Fibroblast of lung (primary cell): ENCODE data around the gene SOX2. TPM values are rescaled to one million over a fixed set of nuclear protein-coding genes. Genes with fewer than 3 reads are reported as not detected.

Experiments used
- DNase-seq, 2 donors: peaks; one replicate each; pipeline versions ENCODE4 v3.0.0 to v3.0.0-alpha.2; 2010; ENCODE audit warnings: low read depth in 2 of 2
- H2AFZ ChIP-seq: 2 replicates; pipeline ENCODE4 v1.5.1; 2012; ENCODE audit warnings: low read length, control low read depth, inconsistent platforms
- H3K27ac ChIP-seq: 2 replicates; pipeline ENCODE4 v1.5.1; 2011; ENCODE audit warnings: low read length, control low read depth; ENCODE audit not compliant: insufficient read depth
- H3K27me3 ChIP-seq: 2 replicates; pipeline ENCODE4 v1.5.1; 2011; ENCODE audit warnings: mild to moderate bottlenecking, low read length; ENCODE audit not compliant: control insufficient read depth, insufficient read depth
- H3K36me3 ChIP-seq: 2 replicates; pipeline ENCODE4 v1.5.1; 2011; ENCODE audit warnings: low read length; ENCODE audit not compliant: control insufficient read depth, insufficient read depth
- H3K4me1 ChIP-seq: 2 replicates; pipeline ENCODE4 v1.5.1; 2011; ENCODE audit warnings: low read length; ENCODE audit not compliant: control insufficient read depth, insufficient read depth; ENCODE audit errors: extremely low read depth
- H3K4me2 ChIP-seq: 2 replicates; pipeline ENCODE4 v1.5.1; 2011; ENCODE audit warnings: low read length, control low read depth; ENCODE audit not compliant: insufficient read depth; ENCODE audit errors: extremely low read depth
- H3K4me3 ChIP-seq, 4 experiments: fragments of 200-600 bp in 1 of 4; sonication (generic) in 1 of 4; replicated peaks in 1 of 4; 2 replicates each; pipeline ENCODE4 v1.5.1; 2011 to 2016; ENCODE audit warnings: low read length in 4 of 4, low read depth in 3 of 4, mild to moderate bottlenecking in 3 of 4, control low read depth in 2 of 4, inconsistent platforms in 1 of 4, mixed read lengths in 1 of 4; ENCODE audit not compliant: insufficient read depth in 1 of 4; ENCODE audit errors: control extremely low read depth in 1 of 4
- H3K79me2 ChIP-seq: 2 replicates; pipeline ENCODE4 v1.5.1; 2012; ENCODE audit warnings: mild to moderate bottlenecking, low read length, inconsistent platforms; ENCODE audit not compliant: control insufficient read depth, insufficient read depth
- H3K9ac ChIP-seq: 2 replicates; pipeline ENCODE4 v1.5.1; 2011; ENCODE audit warnings: mild to moderate bottlenecking, low read length, control low read depth; ENCODE audit not compliant: insufficient read depth
- H3K9me3 ChIP-seq: 2 replicates; pipeline ENCODE4 v1.5.1; 2012; ENCODE audit warnings: low read depth, low read length; ENCODE audit not compliant: control insufficient read depth, insufficient read depth
- H4K20me1 ChIP-seq: 2 replicates; pipeline ENCODE4 v1.5.1; 2011; ENCODE audit warnings: low read length; ENCODE audit not compliant: control insufficient read depth, insufficient read depth; ENCODE audit errors: extremely low read depth
- EZH2 ChIP-seq: IDR thresholded peaks from 2 replicates; pipeline ENCODE4 v1.5.1; 2012; ENCODE audit warnings: low read length, control low read depth, mild to moderate bottlenecking; ENCODE audit errors: missing control alignments
- polyA plus RNA-seq, 2 donors: library from polyadenylated mRNA; depleted of rRNA in 1 of 2; stranded (reverse) in 1 of 2; unstranded in 1 of 2; fragments of >200 nt; gene quantifications; 2 replicates each; pipeline ENCODE4 v1.2.1, GENCODE V29; 2011 to 2012; ENCODE audit warnings: missing spikeins in 1 of 2
- total RNA-seq: library from RNA; depleted of rRNA; stranded (reverse); fragments of >200 nt; gene quantifications from 2 replicates; pipeline ENCODE4 v1.2.1, GENCODE V29; 2014
- TF ChIP-seq, protein P1 (sequence below), 2 donors: IDR thresholded peaks in 1 of 2; conservative IDR thresholded peaks in 1 of 2; 1 replicate in 1 of 2; 2 replicates in 1 of 2; pipeline ENCODE4 v1.5.1; 2011 to 2012; ENCODE audit warnings: low read length in 2 of 2, control low read depth in 1 of 2, inconsistent platforms in 1 of 2, low read depth in 1 of 2, mild to moderate bottlenecking in 1 of 2

Gene SOX2
- total and polyA plus RNA-seq, 2 donors (not counting 1 experiment from before 2014, with no cell fraction given), result not detected

DNA sequence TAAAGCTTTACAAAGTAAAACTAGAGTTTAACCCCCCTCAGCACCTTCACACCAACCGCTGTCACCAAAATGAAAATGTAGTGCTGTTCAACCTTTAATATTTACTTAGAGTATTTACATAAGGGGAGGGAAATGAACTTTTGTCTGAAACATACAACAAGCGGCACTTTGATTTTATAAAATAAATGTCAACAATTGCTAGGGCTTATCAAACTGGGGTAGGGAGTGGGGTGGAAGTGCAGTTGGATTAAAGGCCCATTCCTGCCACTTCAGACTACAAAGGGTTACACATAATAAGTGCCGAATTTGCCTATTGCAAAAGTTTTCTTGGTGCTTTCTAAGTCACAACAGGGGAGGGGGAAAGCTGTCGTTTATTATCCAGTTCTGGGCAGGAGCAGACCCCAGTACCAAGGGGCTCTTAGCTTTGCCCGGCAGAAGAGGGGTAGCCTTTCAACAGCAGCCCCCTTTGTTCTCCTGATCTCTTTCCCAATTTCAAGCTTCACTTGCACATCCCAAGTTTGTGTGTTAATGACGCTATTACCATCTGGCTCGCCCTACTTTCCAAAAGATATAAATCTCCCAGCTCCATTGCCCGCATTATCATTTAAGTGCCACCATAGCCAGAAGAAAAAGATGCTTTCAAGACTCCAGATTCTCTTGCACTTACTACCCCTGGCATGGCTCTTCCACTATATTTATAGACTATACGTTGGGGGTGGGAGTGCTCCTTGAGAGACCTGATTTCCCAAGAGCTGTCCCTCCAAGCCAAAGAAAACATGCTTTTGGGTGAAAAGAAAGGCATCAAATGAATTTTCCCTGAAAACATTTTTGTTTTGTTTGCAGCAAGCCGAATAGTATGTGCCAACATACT lies 17.0 kb downstream of the SOX2 start:
- Histone ChIP-seq H3K4me3 (no peak overlapping the region), H3K27ac (no peak overlapping the region), H3K4me2 (no peak overlapping the region), H4K20me1 (no peaks in the 10 kb centered on the region), H3K4me1 (no peaks in the 10 kb centered on the region), H3K79me2 (no peaks in the 10 kb centered on the region), H2AFZ (no peak overlapping the region), H3K27me3 (peaks cover 35% of the 10 kb centered on the region), H3K36me3 (no peaks in the 10 kb centered on the region), H3K9ac (no peak overlapping the region), H3K9me3 (no peaks in the 10 kb centered on the region)
- TF ChIP-seq, protein P1, sequence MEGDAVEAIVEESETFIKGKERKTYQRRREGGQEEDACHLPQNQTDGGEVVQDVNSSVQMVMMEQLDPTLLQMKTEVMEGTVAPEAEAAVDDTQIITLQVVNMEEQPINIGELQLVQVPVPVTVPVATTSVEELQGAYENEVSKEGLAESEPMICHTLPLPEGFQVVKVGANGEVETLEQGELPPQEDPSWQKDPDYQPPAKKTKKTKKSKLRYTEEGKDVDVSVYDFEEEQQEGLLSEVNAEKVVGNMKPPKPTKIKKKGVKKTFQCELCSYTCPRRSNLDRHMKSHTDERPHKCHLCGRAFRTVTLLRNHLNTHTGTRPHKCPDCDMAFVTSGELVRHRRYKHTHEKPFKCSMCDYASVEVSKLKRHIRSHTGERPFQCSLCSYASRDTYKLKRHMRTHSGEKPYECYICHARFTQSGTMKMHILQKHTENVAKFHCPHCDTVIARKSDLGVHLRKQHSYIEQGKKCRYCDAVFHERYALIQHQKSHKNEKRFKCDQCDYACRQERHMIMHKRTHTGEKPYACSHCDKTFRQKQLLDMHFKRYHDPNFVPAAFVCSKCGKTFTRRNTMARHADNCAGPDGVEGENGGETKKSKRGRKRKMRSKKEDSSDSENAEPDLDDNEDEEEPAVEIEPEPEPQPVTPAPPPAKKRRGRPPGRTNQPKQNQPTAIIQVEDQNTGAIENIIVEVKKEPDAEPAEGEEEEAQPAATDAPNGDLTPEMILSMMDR (conservative IDR thresholded peaks at IDR 0.05 in 1 of 2, IDR thresholded peaks at IDR 0.05 in 1 of 2; ENCODE audit: low read depth in 1 of 2, low read length in 2 of 2), result no peak
- TF ChIP-seq EZH2, result no peak
- DNase-seq, result peak in 1 of 2 donors; percentile 35

DNA sequence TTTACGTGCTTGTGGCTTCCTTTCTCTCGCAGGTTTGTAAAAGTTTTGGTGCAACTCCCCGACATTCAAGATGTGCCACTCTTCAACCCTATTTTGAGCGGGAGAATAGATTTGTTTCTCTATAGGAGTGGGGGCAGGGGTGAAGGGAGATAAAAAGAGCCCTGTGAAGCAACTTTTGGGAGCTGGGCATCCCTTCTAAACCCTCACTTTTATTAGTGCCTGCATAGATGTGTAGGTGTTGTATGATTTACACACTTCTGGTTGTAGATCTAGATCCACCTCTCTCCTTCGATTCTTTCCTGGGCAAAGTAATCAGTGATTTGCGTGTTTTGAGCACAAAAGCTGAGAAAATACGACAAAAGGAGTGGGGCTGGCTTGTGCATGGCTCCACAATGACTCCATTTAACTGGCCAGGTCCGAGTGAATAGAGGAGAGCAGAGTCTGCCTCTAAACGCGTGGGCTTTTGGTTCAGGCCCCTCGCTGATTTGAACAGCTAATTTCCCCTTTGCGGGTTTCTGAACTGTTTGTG lies 17.7 kb downstream of the SOX2 start:
- Histone ChIP-seq H3K27me3 (peaks cover 29% of the 10 kb centered on the region), H3K4me3 (no peak overlapping the region), H3K9ac (no peak overlapping the region), H3K79me2 (no peaks in the 10 kb centered on the region), H4K20me1 (no peaks in the 10 kb centered on the region), H3K4me2 (no peak overlapping the region), H3K27ac (no peak overlapping the region), H3K4me1 (no peaks in the 10 kb centered on the region), H3K9me3 (no peaks in the 10 kb centered on the region), H3K36me3 (no peaks in the 10 kb centered on the region), H2AFZ (no peak overlapping the region)
- no peak for DNase-seq
- TF ChIP-seq, protein P1 (conservative IDR thresholded peaks at IDR 0.05 in 1 of 2, IDR thresholded peaks at IDR 0.05 in 1 of 2; ENCODE audit: low read depth in 1 of 2, low read length in 2 of 2), result no peak
- no peak for TF ChIP-seq EZH2

GRCh38 chr3:181730316-181730715 lies 18.6 kb downstream of the SOX2 start:
- H3K9me3 ChIP-seq, result no peaks in the 10 kb centered on the region
- no peak for TF ChIP-seq EZH2
- TF ChIP-seq, protein P1 (conservative IDR thresholded peaks at IDR 0.05 in 1 of 2, IDR thresholded peaks at IDR 0.05 in 1 of 2; ENCODE audit: low read depth in 1 of 2, low read length in 2 of 2), result no peak
- no peak for DNase-seq
- H3K4me3 ChIP-seq, result no peak overlapping the region
- H3K36me3 ChIP-seq, result no peaks in the 10 kb centered on the region
- H4K20me1 ChIP-seq, result no peaks in the 10 kb centered on the region
- H3K4me2 ChIP-seq, result no peak overlapping the region
- no peak overlapping the region for H3K9ac ChIP-seq
- H3K4me1 ChIP-seq, result no peaks in the 10 kb centered on the region
- H3K27ac ChIP-seq, result no peak overlapping the region
- H3K79me2 ChIP-seq, result no peaks in the 10 kb centered on the region
- H3K27me3 ChIP-seq, result peaks cover 27% of the 10 kb centered on the region
- H2AFZ ChIP-seq, result no peak overlapping the region
